ENCODE measurements around the gene ICE2. TPM values are rescaled to one million over a fixed set of nuclear protein-coding genes. Genes with fewer than 3 reads are reported as not detected.

ICE2 gene
- polyA plus RNA-seq, 1 of the 3 experiments (the other 2 are of a cell fraction) = 19.0 TPM

DNA sequence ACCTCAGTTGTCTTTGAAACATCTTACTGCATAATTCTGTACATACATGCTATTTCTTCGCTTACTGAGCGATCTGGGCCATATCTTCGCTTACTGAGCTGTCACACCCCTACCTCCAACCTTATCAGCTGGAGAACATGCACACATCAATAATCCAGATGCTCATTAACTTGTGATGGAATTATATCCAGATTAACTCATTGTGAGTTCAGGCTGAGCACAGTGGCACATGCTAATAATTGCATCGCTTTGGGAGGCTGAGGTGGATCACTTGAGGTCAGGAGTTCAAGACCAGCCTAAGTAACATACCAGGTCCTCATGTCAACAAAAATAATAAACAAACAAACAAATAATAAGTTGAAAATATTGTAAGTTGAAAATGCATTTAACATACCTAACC is 61.8 kb downstream of the ICE2 start:
- Histone ChIP-seq H3K4me2 (no peak overlapping the region), H3K4me3 (ENCODE audit: low read depth in 2 of 2, low read length in 1 of 2) (no peak overlapping the region), H3K27ac (ENCODE audit: low read depth in 2 of 2, low read length in 1 of 2) (no peak overlapping the region), H4K20me1 (ENCODE audit: insufficient read depth) (no peaks in the 10 kb centered on the region), H3K9me3 (no peaks in the 10 kb centered on the region), H3K27me3 (ENCODE audit: insufficient read depth) (no peaks in the 10 kb centered on the region), H3F3A (replicated peaks; ENCODE audit: insufficient read depth) (peaks cover 34% of the 10 kb centered on the region), H3K79me2 (ENCODE audit: insufficient read depth) (peaks cover 10% of the 10 kb centered on the region; the same call in 1 of the 2 replicates), H2AFZ (ENCODE audit: low read depth) (no peak overlapping the region), H3K4me1 (ENCODE audit: control insufficient read depth in 1 of 2, insufficient read depth in 2 of 2, low read depth in 1 of 2, low read length in 1 of 2) (peaks cover 0 to 30% of the 10 kb centered on the region in 2 experiments; a peak in 2 of 4 replicates), H3K9ac (no peak overlapping the region), H3K9me2 (no peaks in the 10 kb centered on the region), H3K36me3 (replicated peaks in 1 of 2; ENCODE audit: control insufficient read depth in 1 of 2, insufficient read depth in 2 of 2, low read length in 1 of 2) (no peaks in the 10 kb centered on the region)
- 96% methylated on average over 4 of the region's 4 CpGs for WGBS (ENCODE audit: low lambda C conversion rate)
- no peak for DNase-seq
- ChIA-PET POLR2A (no interaction called here), CTCF (interaction anchor here (1.1 kb wide), 1 partner anchor 58 kb away, joined by 3 read pairs; no protein-coding TSS in a partner anchor)
- TF ChIP-seq GATA2 (CRISPR knock-in tag; IDR thresholded peaks at IDR 0.05) = no peak
- TF ChIP-seq JUND (IDR thresholded peaks at IDR 0.05) = no peak
- no peak for TF ChIP-seq MEF2A (IDR thresholded peaks at IDR 0.05; ENCODE audit: borderline replicate concordance, low read depth)
- no peak for TF ChIP-seq ELF1 (IDR thresholded peaks at IDR 0.05)

DNA sequence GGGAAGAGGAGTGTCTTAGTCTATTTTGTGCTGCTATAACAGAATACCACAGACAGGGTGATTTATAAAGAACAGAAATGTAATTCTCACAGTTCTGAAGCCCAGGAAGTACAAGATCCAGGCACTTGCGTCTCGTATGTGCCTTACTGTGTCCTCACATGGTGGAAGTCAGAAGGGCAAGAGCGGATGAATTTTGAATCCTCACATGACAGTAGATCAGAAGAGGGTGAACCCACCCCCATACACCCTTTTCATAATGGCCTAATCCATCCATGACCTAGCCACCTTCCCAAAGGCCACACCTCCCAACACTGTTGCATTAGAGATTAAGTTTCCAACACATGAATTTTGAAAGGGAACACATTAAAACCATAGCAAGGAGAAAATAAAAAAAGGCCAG is 62.5 kb downstream of the ICE2 start:
- CTCF ChIA-PET = no interaction called here
- TF ChIP-seq GATA2 (CRISPR knock-in tag; IDR thresholded peaks at IDR 0.05) (no peak), JUND (IDR thresholded peaks at IDR 0.05) (no peak), TAF1 (IDR thresholded peaks at IDR 0.05; ENCODE audit: borderline replicate concordance, low read depth, low read length) (no peak), SIN3A (IDR thresholded peaks at IDR 0.05; ENCODE audit: borderline replicate concordance, low read depth, low read length) (no peak), POLR2AphosphoS5 (IDR thresholded peaks at IDR 0.05; ENCODE audit: low read depth, low read length) (no peak), TEAD4 (IDR thresholded peaks at IDR 0.05; ENCODE audit: borderline replicate concordance, insufficient read depth) (no peak), MEF2A (IDR thresholded peaks at IDR 0.05; ENCODE audit: borderline replicate concordance, low read depth) (no peak), NRF1 (IDR thresholded peaks at IDR 0.05; ENCODE audit: low read depth, low read length) (no peak), IRF3 (IDR thresholded peaks at IDR 0.05; ENCODE audit: low read depth, low read length) (no peak), YY1 (IDR thresholded peaks at IDR 0.05; ENCODE audit: low read depth) (no peak), RCOR1 (IDR thresholded peaks at IDR 0.05; ENCODE audit: low read length) (no peak), RFX5 (IDR thresholded peaks at IDR 0.05; ENCODE audit: low read length) (no peak), FOSL2 (IDR thresholded peaks at IDR 0.05; ENCODE audit: borderline replicate concordance, low read depth) (no peak), EZH2phosphoT487 (IDR thresholded peaks at IDR 0.05; ENCODE audit: borderline replicate concordance, low read depth) (no peak), ELF1 (IDR thresholded peaks at IDR 0.05) (no peak)
- TF ChIP-seq, protein P1, sequence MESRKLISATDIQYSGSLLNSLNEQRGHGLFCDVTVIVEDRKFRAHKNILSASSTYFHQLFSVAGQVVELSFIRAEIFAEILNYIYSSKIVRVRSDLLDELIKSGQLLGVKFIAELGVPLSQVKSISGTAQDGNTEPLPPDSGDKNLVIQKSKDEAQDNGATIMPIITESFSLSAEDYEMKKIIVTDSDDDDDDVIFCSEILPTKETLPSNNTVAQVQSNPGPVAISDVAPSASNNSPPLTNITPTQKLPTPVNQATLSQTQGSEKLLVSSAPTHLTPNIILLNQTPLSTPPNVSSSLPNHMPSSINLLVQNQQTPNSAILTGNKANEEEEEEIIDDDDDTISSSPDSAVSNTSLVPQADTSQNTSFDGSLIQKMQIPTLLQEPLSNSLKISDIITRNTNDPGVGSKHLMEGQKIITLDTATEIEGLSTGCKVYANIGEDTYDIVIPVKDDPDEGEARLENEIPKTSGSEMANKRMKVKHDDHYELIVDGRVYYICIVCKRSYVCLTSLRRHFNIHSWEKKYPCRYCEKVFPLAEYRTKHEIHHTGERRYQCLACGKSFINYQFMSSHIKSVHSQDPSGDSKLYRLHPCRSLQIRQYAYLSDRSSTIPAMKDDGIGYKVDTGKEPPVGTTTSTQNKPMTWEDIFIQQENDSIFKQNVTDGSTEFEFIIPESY (IDR thresholded peaks at IDR 0.05; ENCODE audit: borderline replicate concordance, low read depth) = no peak
- TF ChIP-seq, protein P2, sequence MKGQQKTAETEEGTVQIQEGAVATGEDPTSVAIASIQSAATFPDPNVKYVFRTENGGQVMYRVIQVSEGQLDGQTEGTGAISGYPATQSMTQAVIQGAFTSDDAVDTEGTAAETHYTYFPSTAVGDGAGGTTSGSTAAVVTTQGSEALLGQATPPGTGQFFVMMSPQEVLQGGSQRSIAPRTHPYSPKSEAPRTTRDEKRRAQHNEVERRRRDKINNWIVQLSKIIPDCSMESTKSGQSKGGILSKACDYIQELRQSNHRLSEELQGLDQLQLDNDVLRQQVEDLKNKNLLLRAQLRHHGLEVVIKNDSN (IDR thresholded peaks at IDR 0.05; ENCODE audit: borderline replicate concordance, low read depth) = no peak
- TF ChIP-seq, protein P3, sequence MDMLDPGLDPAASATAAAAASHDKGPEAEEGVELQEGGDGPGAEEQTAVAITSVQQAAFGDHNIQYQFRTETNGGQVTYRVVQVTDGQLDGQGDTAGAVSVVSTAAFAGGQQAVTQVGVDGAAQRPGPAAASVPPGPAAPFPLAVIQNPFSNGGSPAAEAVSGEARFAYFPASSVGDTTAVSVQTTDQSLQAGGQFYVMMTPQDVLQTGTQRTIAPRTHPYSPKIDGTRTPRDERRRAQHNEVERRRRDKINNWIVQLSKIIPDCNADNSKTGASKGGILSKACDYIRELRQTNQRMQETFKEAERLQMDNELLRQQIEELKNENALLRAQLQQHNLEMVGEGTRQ (IDR thresholded peaks at IDR 0.05; ENCODE audit: borderline replicate concordance, low read depth, low read length) = no peak
- TF ChIP-seq, protein P4, sequence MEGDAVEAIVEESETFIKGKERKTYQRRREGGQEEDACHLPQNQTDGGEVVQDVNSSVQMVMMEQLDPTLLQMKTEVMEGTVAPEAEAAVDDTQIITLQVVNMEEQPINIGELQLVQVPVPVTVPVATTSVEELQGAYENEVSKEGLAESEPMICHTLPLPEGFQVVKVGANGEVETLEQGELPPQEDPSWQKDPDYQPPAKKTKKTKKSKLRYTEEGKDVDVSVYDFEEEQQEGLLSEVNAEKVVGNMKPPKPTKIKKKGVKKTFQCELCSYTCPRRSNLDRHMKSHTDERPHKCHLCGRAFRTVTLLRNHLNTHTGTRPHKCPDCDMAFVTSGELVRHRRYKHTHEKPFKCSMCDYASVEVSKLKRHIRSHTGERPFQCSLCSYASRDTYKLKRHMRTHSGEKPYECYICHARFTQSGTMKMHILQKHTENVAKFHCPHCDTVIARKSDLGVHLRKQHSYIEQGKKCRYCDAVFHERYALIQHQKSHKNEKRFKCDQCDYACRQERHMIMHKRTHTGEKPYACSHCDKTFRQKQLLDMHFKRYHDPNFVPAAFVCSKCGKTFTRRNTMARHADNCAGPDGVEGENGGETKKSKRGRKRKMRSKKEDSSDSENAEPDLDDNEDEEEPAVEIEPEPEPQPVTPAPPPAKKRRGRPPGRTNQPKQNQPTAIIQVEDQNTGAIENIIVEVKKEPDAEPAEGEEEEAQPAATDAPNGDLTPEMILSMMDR (IDR thresholded peaks at IDR 0.05) = no peak
- Histone ChIP-seq H3K9me2 (no peaks in the 10 kb centered on the region), H3F3A (replicated peaks; ENCODE audit: insufficient read depth) (peaks cover 28% of the 10 kb centered on the region), H3K9ac (no peak overlapping the region), H3K4me2 (no peak overlapping the region), H3K27ac (ENCODE audit: low read depth in 2 of 2, low read length in 1 of 2) (no peak overlapping the region), H3K79me2 (ENCODE audit: insufficient read depth) (peaks cover 10% of the 10 kb centered on the region; the same call in 1 of the 2 replicates), H4K20me1 (ENCODE audit: insufficient read depth) (no peaks in the 10 kb centered on the region), H3K4me3 (ENCODE audit: low read depth in 2 of 2, low read length in 1 of 2) (no peak overlapping the region), H3K27me3 (ENCODE audit: insufficient read depth) (no peaks in the 10 kb centered on the region), H3K9me3 (no peaks in the 10 kb centered on the region), H2AFZ (ENCODE audit: low read depth) (no peak overlapping the region), H3K4me1 (ENCODE audit: control insufficient read depth in 1 of 2, insufficient read depth in 2 of 2, low read depth in 1 of 2, low read length in 1 of 2) (peaks cover 0 to 26% of the 10 kb centered on the region in 2 experiments; a peak in 2 of 4 replicates), H3K36me3 (replicated peaks in 1 of 2; ENCODE audit: control insufficient read depth in 1 of 2, insufficient read depth in 2 of 2, low read length in 1 of 2) (no peaks in the 10 kb centered on the region)
- DNase-seq = no peak
- 93% methylated on average over 3 of the region's 3 CpGs for WGBS (ENCODE audit: low lambda C conversion rate)
- POLR2A ChIA-PET = no interaction called here
